Measurements from ENCODE around the gene BNIP3. TPM values are rescaled to one million over a fixed set of nuclear protein-coding genes. Genes with fewer than 3 reads are reported as not detected.

Gene BNIP3
- total and polyA plus RNA-seq, 2 of the 8 experiments (the other 6 are each of a cell fraction or from before 2014, with no cell fraction given), result 25.8 to 58.9 TPM

GRCh38 chr10:131982796-131983195 lies 1.1 kb upstream of the BNIP3 start:
- H3K9ac ChIP-seq (replicated peaks in 1 of 4; ENCODE audit: extremely low read depth in 1 of 4, low read depth in 3 of 4, low read length in 3 of 4), result no peak overlapping the region
- H2AK5ac ChIP-seq (ENCODE audit: low read depth, low read length), result no peak overlapping the region
- 66% methylated on average over 13 of the region's 21 CpGs; no CpG with 5 or more reads in 1 of the 2 experiments for whole genome bisulfite sequencing, 2 experiments (ENCODE audit: extremely low coverage in 1 of 2, insufficient coverage in 1 of 2, insufficient read length in 1 of 2, insufficient replicate concordance in 2 of 2, low coverage in 1 of 2, low lambda C conversion rate in 2 of 2, missing lambda C conversion rate in 1 of 2)
- no peak for FAIRE-seq
- no peak overlapping the region for H4K8ac ChIP-seq (ENCODE audit: extremely low read depth, insufficient read depth, low read length)
- H2BK20ac ChIP-seq (ENCODE audit: low read length), result no peak overlapping the region
- H3K9me3 ChIP-seq (ENCODE audit: insufficient read depth in 2 of 2, low read depth in 1 of 2, low read length in 1 of 2), result peaks cover 4 to 8% of the 10 kb centered on the region in 2 experiments; a peak in 1 of 4 replicates
- H2AFZ ChIP-seq (ENCODE audit: low read length), result no peak overlapping the region
- H4K20me1 ChIP-seq (replicated peaks in 1 of 2; ENCODE audit: control insufficient read depth in 1 of 2, insufficient read depth in 2 of 2, low read length in 2 of 2), result peaks cover 10 to 11% of the 10 kb centered on the region in 2 experiments
- no peak overlapping the region for H3K4ac ChIP-seq (replicated peaks; ENCODE audit: insufficient read length, low read depth, low read length)
- H3K79me2 ChIP-seq (ENCODE audit: control insufficient read depth in 1 of 2, insufficient read depth in 2 of 2, low read length in 2 of 2), result peaks cover 3 to 22% of the 10 kb centered on the region in 2 experiments; a peak in 3 of 4 replicates
- H3K79me1 ChIP-seq (ENCODE audit: low read depth, low read length), result peaks cover 9% of the 10 kb centered on the region
- peaks cover 8 to 29% (median 24%) of the 10 kb centered on the region in 4 experiments for H3K27me3 ChIP-seq (replicated peaks in 1 of 4; ENCODE audit: control insufficient read depth in 3 of 4, extremely low read depth in 1 of 4, insufficient read depth in 3 of 4, low read length in 3 of 4)
- H4K5ac ChIP-seq (ENCODE audit: insufficient read length, low read depth, low read length), result no peak overlapping the region
- no peak overlapping the region for H2BK120ac ChIP-seq (replicated peaks; ENCODE audit: low read depth, low read length)
- no peaks in the 10 kb centered on the region for H3K36me3 ChIP-seq (ENCODE audit: control insufficient read depth in 2 of 4, insufficient read depth in 4 of 4, low read length in 3 of 4)
- no peak overlapping the region for H3K18ac ChIP-seq (ENCODE audit: extremely low read depth, low read length)
- H3K23me2 ChIP-seq (ENCODE audit: low read depth, low read length), result peaks cover 12% of the 10 kb centered on the region
- H2BK12ac ChIP-seq (ENCODE audit: low read depth, low read length), result no peak overlapping the region
- peak overlapping the region; percentile 30 to 62 (median 36); a peak in 6 of 8 replicates for H3K4me3 ChIP-seq (ENCODE audit: extremely low read depth in 1 of 4, insufficient read depth in 2 of 4, low read depth in 3 of 4, low read length in 4 of 4)
- H4K91ac ChIP-seq (replicated peaks; ENCODE audit: insufficient read length, low read length), result no peak overlapping the region
- H3K4me2 ChIP-seq (ENCODE audit: insufficient read depth in 1 of 2, low read depth in 2 of 2, low read length in 2 of 2), result peak overlapping the region; percentile 51 to 92; a peak in 3 of 4 replicates
- no peak overlapping the region for H3K56ac ChIP-seq (replicated peaks; ENCODE audit: insufficient read length, low read depth, low read length)
- H3K4me1 ChIP-seq (replicated peaks in 1 of 4; ENCODE audit: control insufficient read depth in 3 of 4, insufficient read depth in 4 of 4, low read length in 3 of 4), result peaks cover 11 to 16% (median 12%) of the 10 kb centered on the region in 4 experiments
- no peak overlapping the region for H2BK5ac ChIP-seq (ENCODE audit: low read depth, low read length)
- CTCF ChIA-PET (ENCODE audit: partially characterized antibody), result no interaction called here
- H3K14ac ChIP-seq (ENCODE audit: insufficient read length), result no peak overlapping the region
- DNase-seq (ENCODE audit: low read depth in 1 of 2, low spot score in 2 of 2), result no peak
- no peak overlapping the region for H3K23ac ChIP-seq (ENCODE audit: insufficient read length)
- POLR2A ChIA-PET (ENCODE audit: partially characterized antibody), result interaction anchor here (0.6 to 1.2 kb wide), 2 partner anchors 14 to 83 kb away, joined by 3 read pairs; no protein-coding TSS in a partner anchor
- no peak overlapping the region for H3K27ac ChIP-seq (ENCODE audit: low read depth, low read length)
- no peak overlapping the region for H2BK15ac ChIP-seq (ENCODE audit: low read length)
- TF ChIP-seq POU5F1 (IDR thresholded peaks at IDR 0.05; ENCODE audit: low read depth, low read length), result no peak
- no peak for TF ChIP-seq SP1 (IDR thresholded peaks at IDR 0.05; ENCODE audit: low read depth, low read length)
- no peak for TF ChIP-seq ZNF274 (IDR thresholded peaks at IDR 0.05; ENCODE audit: borderline replicate concordance, extremely low read depth, low read length)
- peak; percentile 38 for TF ChIP-seq EZH2 (IDR thresholded peaks at IDR 0.05; ENCODE audit: low read depth, low read length, severe bottlenecking)
- TF ChIP-seq BCL11A (IDR thresholded peaks at IDR 0.05; ENCODE audit: low read depth in 2 of 2, low read length in 2 of 2), result no peak
- TF ChIP-seq E2F6 (IDR thresholded peaks at IDR 0.05), result 0 out of 2 replicates have a peak, but pooled peaks have one; percentile 21
- no peak for TF ChIP-seq MAFK (IDR thresholded peaks at IDR 0.05; ENCODE audit: low read depth, low read length)
- no peak for TF ChIP-seq JUND (IDR thresholded peaks at IDR 0.05; ENCODE audit: low read length)
